GM12878 (cell line): ENCODE data around the gene GZMA. TPM values are rescaled to one million over a fixed set of nuclear protein-coding genes. Genes with fewer than 3 reads are reported as not detected.

Experiments
- ATAC-seq: fragments of 200-7000 bp; cut with Tn5 transposase; 3 replicates; pipeline ENCODE4 v1.9.1; 2020; ENCODE audit warnings: mild to moderate bottlenecking, moderate library complexity
- BruUV-seq: library from RNA; stranded (reverse); fragments of 400-500 nt; replicated peaks from 2 replicates; lab custom pipeline; 2021; lab: Mats Ljungman, UMichigan
- CTCF ChIA-PET: fragments of 300-600 bp; sonication (Branson Sonifier 250); formaldehyde crosslinking; extraction: SDS; loops from one replicate; lab custom pipeline; 2021; ENCODE audit warnings: inconsistent platforms; lab: Yijun Ruan, JAX
- POLR2A ChIA-PET: fragments of 350-600 bp; formaldehyde crosslinking; extraction: SDS; loops from one replicate; lab custom pipeline; 2021; ENCODE audit warnings: inconsistent platforms; lab: Charles Lee
- RAD21 ChIA-PET: fragments of 300-600 bp; sonication (Branson Sonifier 250); formaldehyde crosslinking; loops from one replicate; lab custom pipeline; 2023; ENCODE audit warnings: antibody characterized with exemption; ENCODE audit not compliant: unreplicated experiment; lab: Charles Lee
- SMC1A ChIA-PET: fragments of 300-600 bp; sonication (Branson Sonifier 250); formaldehyde crosslinking; loops from one replicate; lab custom pipeline; 2023; ENCODE audit not compliant: unreplicated experiment, uncharacterized antibody; lab: Charles Lee
- DNase-seq: peaks from one replicate; pipeline ENCODE4 v3.0.0-alpha.2; 2011; ENCODE audit warnings: low read depth, low spot score
- FAIRE-seq: peaks from 3 replicates; lab custom pipeline; 2011; peaks lifted over from hg19 to GRCh38; lab: Jason Lieb, UNC
- H2AFZ ChIP-seq: 2 replicates; pipeline ENCODE4 v1.6.0; 2011; ENCODE audit warnings: low read depth, low read length, control low read depth; ENCODE audit not compliant: control insufficient read depth
- H3K27ac ChIP-seq: 2 replicates; pipeline ENCODE4 v1.5.1; 2011; ENCODE audit warnings: control low read depth; ENCODE audit not compliant: control insufficient read depth, insufficient read depth
- H3K27me3 ChIP-seq, 2 experiments: replicated peaks in 1 of 2; 2 replicates each; pipeline versions ENCODE4 v1.6.0 to v1.6.1; 2011; ENCODE audit warnings: low read length in 1 of 2; ENCODE audit not compliant: control insufficient read depth in 2 of 2, insufficient read depth in 2 of 2
- H3K36me3 ChIP-seq, 2 experiments: 2 replicates each; pipeline ENCODE4 v1.5.1; 2011; ENCODE audit warnings: low read length in 1 of 2; ENCODE audit not compliant: control insufficient read depth in 2 of 2, insufficient read depth in 2 of 2
- H3K4me1 ChIP-seq: 2 replicates; pipeline ENCODE4 v1.6.1; 2011; ENCODE audit warnings: mild to moderate bottlenecking, low read length, moderate library complexity, mixed read lengths; ENCODE audit not compliant: control insufficient read depth, insufficient read depth
- H3K4me2 ChIP-seq: 2 replicates; pipeline ENCODE4 v1.6.0; 2011; ENCODE audit warnings: control low read depth; ENCODE audit not compliant: control insufficient read depth, insufficient read depth
- H3K4me3 ChIP-seq: fragments of 200-600 bp; sonication (generic); 2 replicates; pipeline ENCODE4 v1.5.1; 2016
- H3K79me2 ChIP-seq: 2 replicates; pipeline ENCODE4 v1.6.0; 2011; ENCODE audit warnings: low read length; ENCODE audit not compliant: control insufficient read depth, insufficient read depth
- H3K9ac ChIP-seq: 2 replicates; pipeline ENCODE4 v1.8.0; 2011; ENCODE audit warnings: low read length, control low read depth, mixed read lengths; ENCODE audit not compliant: control insufficient read depth, insufficient read depth
- H3K9me3 ChIP-seq: replicated peaks from 3 replicates; pipeline ENCODE4 v1.5.1; 2011; ENCODE audit warnings: mild to moderate bottlenecking, low read length; ENCODE audit not compliant: control insufficient read depth, insufficient read depth
- H4K20me1 ChIP-seq: 2 replicates; pipeline ENCODE4 v1.6.0; 2011; ENCODE audit not compliant: control insufficient read depth, insufficient read depth
- ASH2L ChIP-seq: fragments of 300-600, 200-600 bp; sonication (generic); IDR thresholded peaks from 2 replicates; pipeline ENCODE4 v1.6.1; 2017; ENCODE audit warnings: low read depth, mild to moderate bottlenecking, borderline replicate concordance
- ATF3 ChIP-seq: IDR thresholded peaks from 2 replicates; pipeline ENCODE4 v1.6.1; 2011; ENCODE audit warnings: low read depth, mild to moderate bottlenecking, low read length, moderate library complexity, borderline replicate concordance; ENCODE audit errors: extremely low read depth
- BACH1 ChIP-seq: fragments of 450-650 bp; IDR thresholded peaks from 2 replicates; pipeline ENCODE4 v1.6.1; 2017; ENCODE audit warnings: mild to moderate bottlenecking, borderline replicate concordance
- CBX5 ChIP-seq: sonication (generic); IDR thresholded peaks from 2 replicates; pipeline ENCODE4 v1.6.1; 2016; ENCODE audit warnings: low read depth, moderate library complexity, mild to moderate bottlenecking, inconsistent platforms
- ELK1 ChIP-seq: IDR thresholded peaks from 2 replicates; pipeline ENCODE4 v1.6.1; 2012; ENCODE audit warnings: low read depth, low read length, improper control_type of control experiment
- ESRRA ChIP-seq: IDR thresholded peaks from 2 replicates; pipeline ENCODE4 v1.6.1; 2012; ENCODE audit warnings: mild to moderate bottlenecking, low read length, improper control_type of control experiment
- GABPA ChIP-seq: IDR thresholded peaks from 2 replicates; pipeline ENCODE4 v1.6.1; 2014; ENCODE audit warnings: antibody characterized with exemption, low read depth, mild to moderate bottlenecking, inconsistent platforms
- MTA2 ChIP-seq: fragments of 450-650 bp; IDR thresholded peaks from 2 replicates; pipeline ENCODE4 v1.6.1; 2016; ENCODE audit warnings: low read depth, mild to moderate bottlenecking, moderate library complexity
- RELA ChIP-seq: fragments of 450-650 bp; IDR thresholded peaks from 2 replicates; pipeline ENCODE4 v1.8.0; 2014; ENCODE audit warnings: borderline replicate concordance; ENCODE audit not compliant: partially characterized antibody
- SMARCA5 ChIP-seq: fragments of 450-650 bp; IDR thresholded peaks from 2 replicates; pipeline ENCODE4 v1.6.1; 2017; ENCODE audit warnings: mild to moderate bottlenecking
- SUZ12 ChIP-seq: fragments of 200-600 bp; sonication (generic); IDR thresholded peaks from one replicate; pipeline ENCODE4 v1.6.1; 2018; ENCODE audit warnings: antibody characterized with exemption, mild to moderate bottlenecking; ENCODE audit not compliant: unreplicated experiment
- YY1 ChIP-seq: IDR thresholded peaks from 2 replicates; pipeline ENCODE4 v1.6.1; 2011; ENCODE audit warnings: low read depth, mild to moderate bottlenecking, low read length
- ZNF384 ChIP-seq: IDR thresholded peaks from 2 replicates; pipeline ENCODE4 v1.6.1; 2012; ENCODE audit warnings: low read depth, mild to moderate bottlenecking, low read length, improper control_type of control experiment, borderline replicate concordance
- ZSCAN29 ChIP-seq: fragments of 450-650 bp; IDR thresholded peaks from 2 replicates; pipeline ENCODE4 v1.6.1; 2017; ENCODE audit warnings: mild to moderate bottlenecking, moderate library complexity
- WGBS: methylation state at CpG from one replicate; pipeline ENCODE4 v1.1.6; 2016; ENCODE audit warnings: low lambda C conversion rate; ENCODE audit not compliant: insufficient replicate concordance, insufficient coverage; ENCODE audit errors: missing lambda C conversion rate; 5-methylcytosine and 5-hydroxymethylcytosine counted together
- in situ Hi-C: fragments of 300-500 bp; cut with MboI; formaldehyde crosslinking; loops from 9 replicates; pipeline ENCODE4 v1.14.3; 2018; ENCODE audit warnings: mixed read lengths
- intact Hi-C: fragments of 100-400 bp; cut with micrococcal nuclease; formaldehyde crosslinking; loops from one replicate; pipeline ENCODE4 v1.14.2; 2022; ENCODE audit not compliant: unreplicated experiment
- polyA plus RNA-seq, 11 experiments: library from polyadenylated mRNA; depleted of rRNA in 4 of 11; unstranded in 6 of 11; stranded (reverse) in 5 of 11; fragments of >200 nt; fragmentation: Nextera tagmentation in 4 of 11; fragmentation: Illumina TruSeq in 1 of 11; extraction: Ambion mirVana in 4 of 11; extraction: Trizol in 1 of 11; gene quantifications; 1 replicate in 1 of 11; 2 replicates in 10 of 11; pipeline versions ENCODE4 v1.2.1 to v1.2.3, GENCODE V29; 2011 to 2016; ENCODE audit warnings: inconsistent platforms in 2 of 11, missing spikeins in 2 of 11, low read depth in 1 of 11
- total RNA-seq, 4 experiments: library from RNA; depleted of rRNA in 3 of 4; stranded (reverse); fragments of >200 nt in 3 of 4; fragmentation: Illumina TruSeq in 1 of 4; extraction: Trizol in 1 of 4; gene quantifications; 2 replicates each; pipeline versions ENCODE4 v1.2.1 to v1.2.3, GENCODE V29; 2013 to 2021

GZMA gene
- total and polyA plus RNA-seq, 10 of the 15 experiments (the other 5 are each of a cell fraction or from before 2014, with no cell fraction given) = 0.18 TPM; not detected in 9

- ChIA-PET SMC1A (no interaction called here), RAD21 (no interaction called here), POLR2A (no interaction called here), CTCF (no interaction called here)
- no peaks in the 10 kb centered on the region for H3K36me3 ChIP-seq
- H3K9ac ChIP-seq = no peak overlapping the region
- H3K27me3 ChIP-seq = no peaks in the 10 kb centered on the region
- H3K4me3 ChIP-seq = no peak overlapping the region
- no peak for FAIRE-seq
- intact Hi-C loops (no loop called here), in situ Hi-C loops (no loop called here)
- TF ChIP-seq ATF3 (no peak), CBX5 (no peak), ZNF384 (no peak), ELK1 (no peak), SUZ12 (no peak)
- H2AFZ ChIP-seq = no peak overlapping the region
- no peak overlapping the region for H3K27ac ChIP-seq
- no peak for DNase-seq
- WGBS = 11% methylated on average over 3 of the region's 3 CpGs
- no peaks in the 10 kb centered on the region for H4K20me1 ChIP-seq
- no peak overlapping the region for H3K4me2 ChIP-seq
- no TSS peak for BruUV-seq
- ATAC-seq = no peak
- no peaks in the 10 kb centered on the region for H3K79me2 ChIP-seq
- no peaks in the 10 kb centered on the region for H3K4me1 ChIP-seq
- no peaks in the 10 kb centered on the region for H3K9me3 ChIP-seq
Measured at GRCh38 chr5:55108661-55109060, 6.2 kb downstream of the GZMA start.

- Histone ChIP-seq H3K36me3 (no peaks in the 10 kb centered on the region), H3K4me2 (no peak overlapping the region), H3K4me1 (no peaks in the 10 kb centered on the region), H3K4me3 (no peak overlapping the region), H3K27me3 (no peaks in the 10 kb centered on the region; a peak in 1 of 4 replicates), H3K27ac (no peak overlapping the region), H3K9ac (no peak overlapping the region), H2AFZ (no peak overlapping the region), H4K20me1 (no peaks in the 10 kb centered on the region), H3K79me2 (no peaks in the 10 kb centered on the region), H3K9me3 (no peaks in the 10 kb centered on the region)
- WGBS = 45% methylated on average over 2 of the region's 2 CpGs
- DNase-seq (no peak), ATAC-seq (no peak), FAIRE-seq (no peak)
- no peak for TF ChIP-seq ZSCAN29
- no peak for TF ChIP-seq CBX5
- no peak for TF ChIP-seq GABPA
- no peak for TF ChIP-seq SMARCA5
- TF ChIP-seq ASH2L = no peak
- TF ChIP-seq ESRRA = no peak
- no peak for TF ChIP-seq RELA
- TF ChIP-seq BACH1 = no peak
- TF ChIP-seq MTA2 = no peak
- no peak for TF ChIP-seq YY1
- in situ Hi-C loops = no loop called here
- BruUV-seq = no TSS peak
- intact Hi-C loops = no loop called here
- ChIA-PET POLR2A (no interaction called here), SMC1A (no interaction called here), CTCF (no interaction called here), RAD21 (no interaction called here)
Measured at GRCh38 chr5:55110217-55110616, 7.8 kb downstream of the GZMA start.
